Measurements from ENCODE around the gene BCO2. TPM values are rescaled to one million over a fixed set of nuclear protein-coding genes. Genes with fewer than 3 reads are reported as not detected.

Gene BCO2
- total RNA-seq, 2 donors from 2014 or later, result 1.7 to 6.0 TPM

GRCh38 chr11:112266410-112266778 lies 91.1 kb downstream of the BCO2 start:
- Histone ChIP-seq H3K9me3 (no peaks in the 10 kb centered on the region), H3K27me3 (no peaks in the 10 kb centered on the region), H3K9ac (ENCODE audit: low read depth in 2 of 2, low read length in 2 of 2) (no peak overlapping the region), H3K4me1 (no peaks in the 10 kb centered on the region), H3K36me3 (no peaks in the 10 kb centered on the region), H3K4me3 (no peak overlapping the region), H3K27ac (no peak overlapping the region)
- intact Hi-C loops (cut with DNase I), result no loop called here
- TF ChIP-seq CTCF (IDR thresholded peaks at IDR 0.05), result no peak
- no peak for DNase-seq

GRCh38 chr11:112267188-112267591 lies 91.9 kb downstream of the BCO2 start:
- TF ChIP-seq CTCF (IDR thresholded peaks at IDR 0.05), result no peak
- no peak overlapping the region for H3K9ac ChIP-seq (ENCODE audit: low read depth in 2 of 2, low read length in 2 of 2)
- no peak for DNase-seq
- no peaks in the 10 kb centered on the region for H3K9me3 ChIP-seq
- no peaks in the 10 kb centered on the region for H3K36me3 ChIP-seq
- H3K27ac ChIP-seq, result no peak overlapping the region
- H3K4me1 ChIP-seq, result no peaks in the 10 kb centered on the region
- no peaks in the 10 kb centered on the region for H3K27me3 ChIP-seq
- no peak overlapping the region for H3K4me3 ChIP-seq
- intact Hi-C loops (cut with DNase I), result no loop called here

DNA sequence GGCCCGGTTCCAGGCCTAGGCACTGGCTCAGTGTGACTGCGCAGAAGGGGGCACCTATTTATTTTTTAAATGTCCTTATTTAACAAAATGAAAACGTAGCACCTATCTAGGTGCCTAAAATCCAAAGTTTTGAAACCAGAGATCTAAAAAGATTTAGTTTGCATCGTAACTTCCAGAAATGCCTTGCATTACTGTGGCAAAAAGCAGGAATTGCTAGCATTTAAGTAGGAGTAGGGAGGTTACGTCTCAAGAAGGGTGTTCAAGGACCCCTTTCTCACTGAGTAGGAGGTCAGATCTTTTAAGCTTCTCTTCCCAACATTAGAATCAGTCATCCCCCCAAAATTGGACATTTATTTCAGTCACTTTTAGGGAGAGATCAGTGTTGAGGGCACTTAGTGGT lies 93.1 kb downstream of the BCO2 start:
- no peak overlapping the region for H3K27ac ChIP-seq
- no peak for DNase-seq
- no peak for TF ChIP-seq CTCF (IDR thresholded peaks at IDR 0.05)
- H3K9me3 ChIP-seq, result no peaks in the 10 kb centered on the region
- H3K36me3 ChIP-seq, result no peaks in the 10 kb centered on the region
- intact Hi-C loops (cut with DNase I), result no loop called here
- no peak overlapping the region for H3K4me3 ChIP-seq
- no peaks in the 10 kb centered on the region for H3K27me3 ChIP-seq
- no peaks in the 10 kb centered on the region for H3K4me1 ChIP-seq
- no peak overlapping the region for H3K9ac ChIP-seq (ENCODE audit: low read depth in 2 of 2, low read length in 2 of 2)

Other genes with a start within 250 kb of the BCO2 start
- gene DIXDC1, start 238.2 kb upstream of the BCO2 start, total RNA-seq, result 10 to 100 TPM in 1 of 2 donors, 1 to 10 TPM in 1; 4.0 to 13.8 TPM
- 10 to 100 TPM; 67.3 to 73.4 TPM for gene DLAT, start 150.1 kb upstream of the BCO2 start, total RNA-seq
- gene PIH1D2, start 101.5 kb upstream of the BCO2 start, total RNA-seq, result 1 to 10 TPM in 1 of 2 donors, under 1 TPM in 1; 0.82 to 1.0 TPM
- gene NKAPD1, start 101.2 kb upstream of the BCO2 start, total RNA-seq, result 10 to 100 TPM; 12.5 to 12.8 TPM
- gene TIMM8B, start 88.8 kb upstream of the BCO2 start, total RNA-seq, result 10 to 100 TPM; 40.7 to 93.9 TPM
- gene SDHD, start 88.6 kb upstream of the BCO2 start, total RNA-seq, result 100 to 1,000 TPM; 274 to 276 TPM
- gene IL18, start 11.4 kb upstream of the BCO2 start, total RNA-seq, result 10 to 100 TPM; 42.3 to 63.4 TPM
- gene TEX12, start 8.1 kb upstream of the BCO2 start, total RNA-seq, result under 1 TPM in 1 of 2 donors, not detected in 1; 0.42 TPM
- gene PTS, start 50.9 kb downstream of the BCO2 start, total RNA-seq, result 10 to 100 TPM; 33.3 to 34.6 TPM
- gene PLET1, start 85.3 kb downstream of the BCO2 start, total RNA-seq, result not detected

Data from colonic mucosa (tissue), 4 donors.